ENCODE measurements around the gene TRAPPC3.

DNA sequence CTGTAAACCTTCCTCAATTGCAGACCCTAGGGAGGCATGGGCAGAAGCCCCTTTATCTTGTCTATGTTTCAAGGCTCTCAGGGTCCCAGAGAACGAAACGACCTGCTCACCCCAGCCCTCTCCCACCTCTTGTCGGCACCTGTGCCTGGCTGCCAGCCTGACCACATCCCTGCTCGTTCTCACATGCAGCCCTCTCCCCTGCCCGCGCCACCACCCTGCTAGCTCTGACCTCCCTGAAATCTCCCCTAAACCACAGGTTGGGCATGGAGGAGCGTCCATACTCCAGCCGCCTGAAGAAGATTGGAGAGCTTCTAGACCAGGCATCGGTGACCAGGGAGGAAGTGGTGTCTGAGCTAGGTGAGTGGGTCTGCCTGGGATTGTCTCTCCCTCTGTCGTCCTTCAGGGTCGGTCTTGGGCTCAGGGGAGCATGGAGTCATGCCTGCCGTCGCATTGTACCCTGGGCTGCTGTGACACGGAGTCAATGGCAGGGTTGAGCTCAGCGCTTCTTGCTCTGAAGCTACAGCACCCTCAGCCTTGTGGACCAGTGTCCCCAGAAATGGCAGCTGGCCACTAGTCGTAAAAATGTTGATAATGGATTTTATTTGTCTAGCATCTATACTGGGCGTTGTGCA is 57.0 kb downstream of the TRAPPC3 start:
- TF ChIP-seq CTCF (IDR thresholded peaks at IDR 0.05), result no peak
- TF ChIP-seq POLR2A (IDR thresholded peaks at IDR 0.05), result no peak

All from vagina (tissue), 2 donors.